K562 (cell line): ENCODE results near the gene SART3. TPM values are rescaled to one million over a fixed set of nuclear protein-coding genes. Genes with fewer than 3 reads are reported as not detected.

Experiments used
- C11orf30 ChIP-seq: fragments of 450-650 bp; IDR thresholded peaks from 2 replicates; pipeline ENCODE4 v1.6.1; 2016; ENCODE audit warnings: low read depth, mild to moderate bottlenecking
- CBX1 ChIP-seq: sonication (generic); IDR thresholded peaks from 2 replicates; pipeline ENCODE4 v1.6.1; 2016; ENCODE audit warnings: antibody characterized with exemption, low read depth, mild to moderate bottlenecking
- CEBPG ChIP-seq, 3 experiments: fragments of 200-800 bp in 1 of 3; sonication (Bioruptor generic) in 1 of 3; sonication (generic) in 1 of 3; formaldehyde crosslinking in 1 of 3; IDR thresholded peaks in 2 of 3; conservative IDR thresholded peaks in 1 of 3; 2 replicates each; pipeline versions ENCODE4 v1.6.1 to v1.8.0; 2016 to 2022; ENCODE audit warnings: missing compliant biosample characterization in 2 of 3, missing genetic modification characterization in 2 of 3, mild to moderate bottlenecking in 1 of 3, missing genetic modification reagents in 1 of 3
- JUN ChIP-seq, 2 experiments: sonication (generic) in 1 of 2; formaldehyde crosslinking in 1 of 2; IDR thresholded peaks; 2 replicates each; pipeline versions ENCODE4 v1.6.1 to v1.8.0; 2012 to 2022; ENCODE audit warnings: borderline replicate concordance in 2 of 2, mild to moderate bottlenecking in 2 of 2, improper control_type of control experiment in 1 of 2, low read depth in 1 of 2, low read length in 1 of 2, missing genetic modification reagents in 1 of 2
- NR2C1 ChIP-seq, 2 experiments: fragments of 450-650 bp; IDR thresholded peaks; 2 replicates each; pipeline ENCODE4 v1.6.1; 2017; ENCODE audit warnings: mild to moderate bottlenecking in 2 of 2, antibody characterized with exemption in 1 of 2, inconsistent platforms in 1 of 2, missing compliant biosample characterization in 1 of 2, missing genetic modification characterization in 1 of 2
- NR2C2 ChIP-seq, 2 experiments: fragments of 200-800 bp in 1 of 2; sonication (Bioruptor generic) in 1 of 2; sonication (generic) in 1 of 2; formaldehyde crosslinking in 1 of 2; IDR thresholded peaks; 2 replicates each; pipeline versions ENCODE4 v1.6.1 to v1.8.0; 2016 to 2022; ENCODE audit warnings: mild to moderate bottlenecking in 1 of 2, missing compliant biosample characterization in 1 of 2, missing genetic modification characterization in 1 of 2, missing genetic modification reagents in 1 of 2
- SOX6 ChIP-seq: fragments of 450-650 bp; IDR thresholded peaks from 2 replicates; pipeline ENCODE4 v1.6.1; 2014; ENCODE audit warnings: mild to moderate bottlenecking
- ZNF146 ChIP-seq: IDR thresholded peaks from one replicate; pipeline ENCODE4 v1.6.1; 2018; ENCODE audit warnings: missing compliant biosample characterization; ENCODE audit not compliant: unreplicated experiment
- polyA plus RNA-seq, 8 experiments: library from polyadenylated mRNA; depleted of rRNA in 4 of 8; stranded (reverse) in 5 of 8; unstranded in 3 of 8; fragments of >200 nt; fragmentation: Nextera tagmentation in 2 of 8; fragmentation: Illumina TruSeq in 1 of 8; extraction: Ambion mirVana in 2 of 8; extraction: Trizol in 1 of 8; gene quantifications; 2 replicates each; pipeline versions ENCODE4 v1.2.1 to v1.2.3, GENCODE V29; 2011 to 2014; ENCODE audit warnings: inconsistent platforms in 1 of 8, missing spikeins in 1 of 8
- total RNA-seq, 7 experiments: library from RNA; depleted of rRNA in 6 of 7; stranded (reverse); fragments of >200 nt in 6 of 7; fragmentation: Illumina TruSeq in 2 of 7; extraction: Trizol in 2 of 7; gene quantifications; 2 replicates each; pipeline versions ENCODE4 v1.2.1 to v1.2.3, GENCODE V29; 2011 to 2021; ENCODE audit warnings: low replicate concordance in 1 of 7
- TF ChIP-seq, protein P1 (sequence below), 2 experiments: fragments of 450-650 bp in 1 of 2; sonication (generic) in 1 of 2; formaldehyde crosslinking in 1 of 2; IDR thresholded peaks in 1 of 2; conservative IDR thresholded peaks in 1 of 2; 2 replicates each; pipeline versions ENCODE4 v1.6.1 to v1.8.1; 2016 to 2023; ENCODE audit warnings: mild to moderate bottlenecking in 2 of 2, moderate library complexity in 2 of 2, inconsistent platforms in 1 of 2, missing genetic modification reagents in 1 of 2
- TF ChIP-seq, protein P2 (sequence below): fragments of 450-650 bp; IDR thresholded peaks from 2 replicates; pipeline ENCODE4 v1.6.1; 2016; ENCODE audit warnings: borderline replicate concordance

SART3 gene
- total and polyA plus RNA-seq, 9 of the 15 experiments (the other 6 are each of a cell fraction or from before 2014, with no cell fraction given): 8.9 to 167 (median 56.7) TPM

DNA sequence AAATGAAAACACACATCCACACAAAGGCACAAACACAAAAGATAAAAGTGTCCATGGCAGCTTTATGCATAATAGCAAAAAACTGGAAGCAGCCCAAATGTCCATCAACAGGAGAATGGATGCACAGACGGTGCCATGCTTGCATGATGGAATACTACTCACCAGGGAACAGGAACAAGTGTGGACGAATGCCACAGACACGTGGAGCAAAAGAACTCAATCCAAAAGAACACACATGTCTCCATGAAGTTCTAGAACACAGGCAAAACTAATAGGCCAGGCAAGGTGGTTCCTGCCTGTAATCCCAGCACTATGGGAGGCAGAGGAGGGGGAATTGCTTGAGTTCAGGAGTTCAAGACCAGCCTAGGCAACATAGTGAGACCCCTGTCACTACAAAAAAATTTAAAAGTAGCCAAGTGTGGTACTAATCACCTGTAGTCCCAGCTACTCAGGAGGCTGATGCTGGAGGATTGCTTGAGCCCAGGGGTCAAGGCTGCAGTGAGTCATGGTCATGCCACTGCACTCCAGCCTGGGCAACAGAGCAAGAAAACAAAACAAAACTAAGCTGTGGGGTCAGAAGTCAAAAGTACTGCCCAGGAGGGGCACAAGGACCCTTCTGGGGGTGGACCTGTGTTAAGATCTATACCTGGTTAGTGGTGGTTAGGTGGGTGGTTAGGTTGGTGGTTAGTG is 44.2 kb upstream of the SART3 start (continued):
- peak; percentile 79 for TF ChIP-seq NR2C2 (CRISPR knock-in tag; IDR thresholded peaks at IDR 0.05)
- TF ChIP-seq NR2C2 (tag; IDR thresholded peaks at IDR 0.05): peak; percentile 75
- no peak for TF ChIP-seq C11orf30
- TF ChIP-seq ZNF146 (CRISPR knock-in tag): peak; percentile 89
- TF ChIP-seq, protein P1, sequence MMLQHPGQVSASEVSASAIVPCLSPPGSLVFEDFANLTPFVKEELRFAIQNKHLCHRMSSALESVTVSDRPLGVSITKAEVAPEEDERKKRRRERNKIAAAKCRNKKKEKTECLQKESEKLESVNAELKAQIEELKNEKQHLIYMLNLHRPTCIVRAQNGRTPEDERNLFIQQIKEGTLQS (IDR thresholded peaks at IDR 0.05): peak; percentile 45; the same call in 1 of the 2 replicates
- TF ChIP-seq, protein P1 (CRISPR knock-in tag; conservative IDR thresholded peaks at IDR 0.05): no peak
- TF ChIP-seq JUN (IDR thresholded peaks at IDR 0.05; ENCODE audit: borderline replicate concordance, low read depth, low read length): no peak; the same call in 1 of the 2 replicates
- peak; percentile 34; the same call in 1 of the 2 replicates for TF ChIP-seq JUN (CRISPR knock-in tag; IDR thresholded peaks at IDR 0.05; ENCODE audit: borderline replicate concordance)
- TF ChIP-seq CBX1: no peak
- no peak for TF ChIP-seq SOX6
- TF ChIP-seq NR2C1 (IDR thresholded peaks at IDR 0.05): no peak
- peak; percentile 47; the same call in 1 of the 2 replicates for TF ChIP-seq NR2C1 (tag; IDR thresholded peaks at IDR 0.05)
- TF ChIP-seq, protein P2, sequence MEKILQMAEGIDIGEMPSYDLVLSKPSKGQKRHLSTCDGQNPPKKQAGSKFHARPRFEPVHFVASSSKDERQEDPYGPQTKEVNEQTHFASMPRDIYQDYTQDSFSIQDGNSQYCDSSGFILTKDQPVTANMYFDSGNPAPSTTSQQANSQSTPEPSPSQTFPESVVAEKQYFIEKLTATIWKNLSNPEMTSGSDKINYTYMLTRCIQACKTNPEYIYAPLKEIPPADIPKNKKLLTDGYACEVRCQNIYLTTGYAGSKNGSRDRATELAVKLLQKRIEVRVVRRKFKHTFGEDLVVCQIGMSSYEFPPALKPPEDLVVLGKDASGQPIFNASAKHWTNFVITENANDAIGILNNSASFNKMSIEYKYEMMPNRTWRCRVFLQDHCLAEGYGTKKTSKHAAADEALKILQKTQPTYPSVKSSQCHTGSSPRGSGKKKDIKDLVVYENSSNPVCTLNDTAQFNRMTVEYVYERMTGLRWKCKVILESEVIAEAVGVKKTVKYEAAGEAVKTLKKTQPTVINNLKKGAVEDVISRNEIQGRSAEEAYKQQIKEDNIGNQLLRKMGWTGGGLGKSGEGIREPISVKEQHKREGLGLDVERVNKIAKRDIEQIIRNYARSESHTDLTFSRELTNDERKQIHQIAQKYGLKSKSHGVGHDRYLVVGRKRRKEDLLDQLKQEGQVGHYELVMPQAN: no peak
- TF ChIP-seq CEBPG (CRISPR knock-in tag; IDR thresholded peaks at IDR 0.05): 0 out of 2 replicates have a peak, but pooled peaks have one; percentile 24
- TF ChIP-seq CEBPG (tag; conservative IDR thresholded peaks at IDR 0.05 in 1 of 2, IDR thresholded peaks at IDR 0.05 in 1 of 2): no peak
